HG03558 (cell line): ENCODE data around the gene CAMTA1.
"Not testable (repeated sequence)": the region's sequence is repeated elsewhere in the genome, so short reads cannot be mapped to it uniquely, and the experiment has no call there.

Source experiments
- ATAC-seq: cut with Tn5 transposase; IDR thresholded peaks from one replicate; pipeline ENCODE4 v1.9.1; 2021; ENCODE audit warnings: moderate number of reproducible peaks; ENCODE audit not compliant: unreplicated experiment; ENCODE audit errors: extremely low read depth

CAMTA1 gene

DNA sequence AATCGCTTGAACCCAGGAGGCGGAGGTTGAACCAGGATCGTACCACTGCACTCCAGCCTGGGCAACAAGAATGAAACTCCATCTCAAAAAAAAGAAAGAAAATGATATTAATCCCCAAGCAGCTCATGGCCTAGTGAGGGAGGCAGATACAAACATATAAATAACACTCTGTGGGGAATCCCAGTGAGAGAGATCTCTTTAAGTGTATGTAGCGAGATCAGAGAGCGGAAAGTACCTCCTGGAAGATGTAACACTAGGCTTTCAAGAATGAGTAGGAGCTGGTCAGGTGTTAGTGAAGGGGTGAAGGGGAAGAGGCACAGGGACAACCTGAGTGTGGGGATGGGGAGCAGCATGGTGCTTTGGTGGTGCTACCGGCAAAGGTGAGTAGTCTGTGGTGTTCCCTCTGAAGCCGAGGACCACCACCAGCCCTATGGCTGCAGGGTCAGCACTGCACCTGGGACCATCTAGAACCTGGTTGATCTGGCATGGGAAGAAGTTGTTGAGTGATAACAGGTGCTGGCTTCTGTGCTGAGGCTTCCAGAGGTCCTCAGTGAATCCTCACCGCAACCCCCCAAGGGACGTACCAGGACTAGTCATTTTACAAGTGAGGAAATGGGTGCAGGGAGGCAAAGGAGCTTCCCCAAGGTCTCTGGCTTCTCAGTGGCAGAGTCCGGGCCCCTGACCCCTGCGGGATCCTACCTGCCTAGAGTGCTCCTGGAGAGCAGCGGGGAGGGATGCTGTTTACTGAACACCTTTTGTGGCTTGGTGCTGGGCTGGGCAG lies 618.2 kb downstream of the CAMTA1 start:
- ATAC-seq: no peak

DNA sequence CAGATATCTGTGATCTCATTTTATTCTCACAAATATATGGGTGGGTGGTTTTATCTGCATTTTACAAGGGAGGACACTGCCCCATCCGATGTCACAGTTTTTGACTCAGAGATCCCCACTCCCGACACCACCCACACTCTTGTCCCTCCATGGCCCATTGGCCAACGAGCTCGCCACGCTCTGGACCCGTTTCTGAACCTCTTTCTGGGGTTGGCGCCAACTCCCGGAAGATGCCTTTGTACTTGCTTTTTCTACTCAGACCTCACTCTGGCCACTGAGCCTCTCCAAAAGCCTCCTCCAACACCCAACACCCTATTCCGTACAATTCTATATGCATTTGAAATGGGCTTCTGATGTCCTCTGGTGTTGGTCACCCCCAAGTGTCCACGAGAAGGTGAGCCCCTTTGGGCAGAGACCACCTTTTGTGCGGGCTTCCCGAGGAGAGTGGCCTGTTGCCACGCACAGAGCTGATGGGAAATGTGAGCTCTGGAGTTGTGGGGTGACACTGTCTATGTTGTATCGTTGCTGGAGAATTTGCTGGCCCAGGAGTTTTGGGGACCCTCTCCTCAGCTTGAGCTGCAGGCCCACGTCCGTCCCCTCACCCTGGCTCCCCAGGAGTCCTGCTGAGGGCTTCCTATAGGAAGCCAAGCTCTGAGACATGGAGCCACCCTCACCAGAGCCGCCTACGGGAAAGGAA lies 618.9 kb downstream of the CAMTA1 start:
- no peak for ATAC-seq

DNA sequence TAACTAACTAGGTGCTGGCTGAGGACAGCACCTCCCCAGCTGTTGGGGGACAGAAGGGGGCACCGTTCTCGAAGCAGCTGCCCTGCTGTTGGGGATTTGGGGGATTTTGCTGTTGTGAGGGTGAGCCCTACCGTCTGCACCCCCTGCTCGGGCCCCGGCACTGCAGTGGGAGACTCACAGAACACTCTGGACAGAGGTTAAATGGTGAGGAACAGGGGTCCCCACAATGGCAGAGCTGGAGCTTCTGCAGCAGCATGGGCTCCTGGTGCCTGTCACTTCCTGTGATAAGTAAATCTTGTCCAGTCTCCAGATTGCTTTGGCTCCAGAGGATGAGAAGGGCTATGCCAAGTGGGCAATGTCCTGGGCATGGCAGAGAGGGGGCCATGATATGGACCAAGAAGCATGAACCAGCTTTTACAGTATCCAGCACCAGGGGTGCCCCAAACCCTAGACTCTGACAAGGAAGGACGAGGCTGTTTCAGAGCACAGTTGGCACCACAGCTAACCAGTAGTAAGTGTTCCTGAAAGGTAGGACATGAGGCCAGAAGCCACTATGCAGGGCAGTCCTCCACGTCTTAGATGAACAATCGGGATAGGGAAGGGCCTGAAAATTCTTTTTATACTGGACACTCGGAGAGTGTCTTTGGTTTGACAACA lies 620.7 kb downstream of the CAMTA1 start:
- ATAC-seq: no peak

DNA sequence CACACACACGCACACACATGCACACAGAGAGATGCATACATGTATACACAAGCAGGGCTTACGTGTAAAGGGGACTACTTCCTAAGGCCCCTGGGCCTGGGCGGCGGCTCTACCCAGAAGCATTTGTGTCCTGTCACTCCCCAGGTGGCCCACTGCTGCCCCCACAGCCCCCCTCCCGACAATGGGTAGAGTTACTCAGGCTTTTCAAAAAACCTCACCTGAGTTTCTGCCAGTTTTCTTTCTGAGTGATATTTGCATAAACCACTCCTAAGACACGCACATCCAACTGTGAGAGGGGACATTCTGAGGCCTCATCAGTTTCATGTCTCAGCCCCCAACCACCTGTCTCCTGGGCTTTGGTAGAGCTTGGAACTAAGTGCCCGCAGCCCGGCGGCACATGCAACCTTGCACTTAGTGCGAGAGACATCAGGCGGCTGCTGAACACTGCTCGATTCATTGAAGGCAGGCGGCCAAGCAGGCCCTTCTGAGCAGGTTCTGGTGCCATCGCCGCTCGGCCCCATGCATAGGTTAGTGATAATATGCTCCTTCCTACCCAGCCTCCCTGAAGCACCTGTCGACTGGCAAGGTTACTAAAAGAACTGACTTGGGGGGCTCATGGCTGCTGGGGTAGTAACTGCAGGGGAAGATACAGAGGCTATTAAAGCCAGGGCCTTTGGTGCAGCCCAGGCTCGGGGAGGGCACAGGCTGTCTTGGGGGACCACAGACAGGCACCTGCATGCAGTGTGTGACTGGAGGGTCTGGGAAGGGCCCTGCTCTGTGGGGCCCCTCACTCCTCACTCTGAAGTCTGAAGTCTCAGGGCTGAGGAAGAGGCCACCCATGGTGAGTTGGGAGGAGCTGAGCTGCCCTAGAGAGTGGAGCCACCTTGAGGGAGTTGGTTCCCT lies 621.6 kb downstream of the CAMTA1 start:
- ATAC-seq: no peak

DNA sequence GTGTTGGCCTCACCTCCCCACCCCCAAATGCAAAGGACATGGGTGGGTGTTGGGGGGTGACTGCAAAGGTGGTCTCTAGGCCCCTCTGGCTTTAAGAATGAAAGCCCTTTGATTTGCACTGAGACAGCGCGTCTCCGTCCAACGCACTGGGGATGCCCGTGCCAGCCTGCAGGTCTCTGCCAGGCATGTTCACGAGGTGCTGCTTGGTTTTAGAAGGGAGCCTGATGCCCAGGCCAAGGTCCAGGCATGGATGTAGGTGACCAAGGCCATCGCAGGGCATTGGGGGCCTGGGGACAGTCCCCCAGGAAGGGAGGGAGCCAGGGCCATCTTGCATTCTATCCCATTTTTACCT lies 622.3 kb downstream of the CAMTA1 start:
- ATAC-seq: no peak

DNA sequence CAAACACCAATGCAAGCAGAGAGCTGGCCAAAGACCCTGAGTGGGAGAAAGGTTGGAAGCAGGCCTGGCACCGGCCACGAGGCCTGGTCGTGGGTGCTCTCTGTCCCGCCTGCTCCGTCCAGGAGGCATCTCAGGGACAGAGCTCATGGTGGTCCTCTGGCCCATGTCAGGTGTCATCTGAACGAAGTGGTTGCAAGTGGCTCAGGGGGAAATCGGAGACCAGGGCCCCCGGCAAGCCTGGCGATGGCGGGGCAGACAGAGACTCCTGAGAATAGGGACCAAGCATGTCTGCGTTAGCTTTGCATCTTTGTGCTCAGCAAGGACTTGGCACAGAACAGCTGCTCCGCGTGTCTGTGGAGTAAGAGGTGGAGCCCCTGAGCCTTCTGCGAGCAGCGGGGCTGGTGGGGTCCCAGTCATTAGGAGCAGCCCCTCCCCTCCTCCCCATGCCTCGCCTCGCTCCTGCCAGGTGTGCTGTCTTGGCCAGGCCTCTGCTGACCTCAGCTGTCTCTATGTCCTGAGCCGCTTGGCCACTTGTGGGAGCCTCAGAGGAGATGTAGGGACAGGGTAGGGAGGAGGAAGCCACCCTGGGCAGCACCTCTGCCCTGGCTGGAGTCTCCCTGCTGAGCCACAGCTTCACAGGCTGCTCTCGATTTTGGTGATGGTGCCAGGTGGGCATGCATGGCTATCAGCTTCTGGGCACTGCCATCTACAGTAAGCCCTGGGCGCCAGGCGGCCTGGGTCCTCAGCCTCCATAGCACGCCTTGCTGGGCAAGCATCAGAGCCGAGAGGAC lies 622.9 kb downstream of the CAMTA1 start:
- ATAC-seq: no peak

DNA sequence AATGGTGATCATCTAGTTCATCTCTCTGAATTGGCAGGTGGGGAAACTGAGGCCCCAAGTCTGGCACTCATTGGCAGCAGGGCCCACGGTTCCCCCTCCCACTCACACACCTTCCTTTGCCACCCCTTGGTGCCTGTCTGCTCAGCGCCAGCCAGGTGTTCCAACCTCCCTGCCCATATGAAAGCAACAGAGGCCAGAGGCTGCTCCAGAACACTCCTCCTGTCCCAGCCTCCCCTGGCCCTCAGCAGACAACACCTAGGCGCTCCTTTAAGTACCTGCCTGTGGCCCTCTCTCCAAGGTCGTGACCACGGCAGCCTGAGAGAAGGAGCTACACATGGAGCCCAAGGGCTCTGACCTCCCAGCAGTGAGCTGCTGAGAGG lies 623.5 kb downstream of the CAMTA1 start:
- no peak for ATAC-seq

DNA sequence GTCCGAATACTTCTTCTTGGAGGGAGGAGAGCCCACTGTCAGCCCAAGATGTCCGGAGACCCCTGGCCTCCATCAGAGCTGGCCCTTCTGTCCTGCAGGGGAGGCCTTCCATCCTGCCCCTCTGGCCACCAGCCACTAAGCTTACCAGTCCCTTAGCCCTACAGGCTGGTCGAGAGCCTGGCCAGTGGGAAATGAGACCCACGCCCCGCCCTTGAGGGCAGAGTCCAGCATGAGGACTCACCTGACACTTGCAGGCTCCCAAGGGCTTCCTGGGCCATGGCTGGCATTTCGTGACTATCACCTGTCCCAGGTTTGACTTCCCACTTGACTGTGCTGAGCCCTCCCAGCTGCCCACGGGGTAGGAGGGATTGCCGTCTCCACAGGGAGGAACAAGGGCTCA lies 624.0 kb downstream of the CAMTA1 start:
- no peak for ATAC-seq

DNA sequence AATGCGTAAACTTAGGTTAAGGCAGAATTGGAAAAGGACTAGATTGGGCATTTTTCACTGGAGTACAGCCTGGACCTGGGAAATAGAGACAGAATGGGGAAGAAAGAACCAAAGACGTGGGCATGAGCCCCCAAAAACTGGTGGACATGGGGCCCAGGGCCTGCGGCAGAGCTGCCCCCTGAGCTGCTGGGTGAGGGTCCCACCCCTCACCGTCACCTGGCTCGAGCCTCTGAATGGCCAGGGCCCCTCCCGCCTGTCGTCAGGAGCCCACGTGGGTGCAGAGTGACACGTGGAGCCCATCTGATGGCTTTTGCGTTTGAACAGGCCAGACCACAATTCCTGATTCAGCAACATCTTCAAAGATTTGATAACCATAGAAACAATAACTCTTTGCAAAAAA lies 624.9 kb downstream of the CAMTA1 start:
- ATAC-seq: no peak

DNA sequence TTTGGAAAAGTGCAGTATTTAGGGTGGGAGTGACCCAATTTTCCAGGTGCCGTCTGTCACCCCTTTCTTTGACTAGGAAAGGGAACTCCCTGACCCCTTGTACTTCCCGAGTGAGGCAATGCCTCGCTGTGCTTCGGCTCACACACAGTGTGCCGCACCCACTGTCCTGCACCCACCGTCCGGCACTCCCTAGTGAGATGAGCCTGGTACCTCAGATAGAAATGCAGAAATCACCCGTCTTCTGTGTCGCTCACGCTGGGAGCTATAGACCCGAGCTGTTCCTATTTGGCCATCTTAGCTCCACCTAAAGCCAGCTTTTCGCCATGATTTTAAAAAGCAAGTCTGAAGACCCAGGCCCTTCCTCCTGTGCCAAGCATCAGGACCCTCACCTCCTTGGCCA lies 632.4 kb downstream of the CAMTA1 start:
- ATAC-seq: not testable (repeated sequence)

DNA sequence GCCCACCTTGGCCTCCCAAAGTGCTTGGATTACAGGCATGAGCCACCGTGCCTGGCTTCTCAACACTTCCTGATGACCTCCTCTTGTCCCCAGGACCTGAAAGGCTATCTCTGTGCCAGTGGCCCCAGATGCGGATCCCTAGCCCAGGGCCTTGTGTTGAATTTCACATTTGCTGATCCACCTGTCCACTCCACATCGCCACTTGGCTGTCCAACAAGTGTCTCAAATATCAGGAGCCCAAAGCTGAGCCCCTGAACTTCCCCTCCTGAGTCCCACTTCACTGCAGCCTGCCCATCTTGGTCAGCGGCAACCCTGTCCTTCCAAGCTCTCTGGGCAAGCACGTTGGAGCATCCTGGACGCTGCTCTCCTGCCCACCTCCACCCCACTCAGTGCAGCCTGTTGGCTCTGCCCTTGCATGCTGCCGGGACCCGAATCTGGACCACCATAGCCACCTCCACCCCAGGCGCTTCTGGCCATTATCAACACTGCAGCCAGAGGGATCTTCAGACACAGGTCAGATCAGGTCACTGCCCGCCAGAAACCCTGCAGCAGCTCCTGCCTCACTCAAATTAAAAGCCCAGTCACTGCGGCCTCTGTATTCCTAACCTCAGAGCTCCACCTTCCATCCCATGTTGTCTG lies 633.3 kb downstream of the CAMTA1 start:
- ATAC-seq: no peak

DNA sequence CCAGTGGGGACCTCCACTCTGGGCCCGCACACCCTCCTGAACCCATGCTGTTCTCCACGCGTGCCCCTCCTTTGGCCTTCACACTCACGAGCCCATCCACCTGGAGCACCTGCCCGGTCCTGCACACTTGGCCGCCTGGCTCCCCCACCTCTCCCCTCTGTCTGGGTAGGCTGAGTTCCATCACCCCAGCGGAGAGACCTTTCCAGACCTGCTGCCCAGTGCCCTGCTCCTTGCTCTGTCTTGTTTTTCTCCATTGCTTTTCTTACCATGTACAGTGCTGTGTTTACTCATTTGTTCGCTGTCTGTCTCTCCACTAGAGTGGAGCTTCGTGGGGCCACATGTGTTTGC lies 634.8 kb downstream of the CAMTA1 start:
- ATAC-seq: no peak

DNA sequence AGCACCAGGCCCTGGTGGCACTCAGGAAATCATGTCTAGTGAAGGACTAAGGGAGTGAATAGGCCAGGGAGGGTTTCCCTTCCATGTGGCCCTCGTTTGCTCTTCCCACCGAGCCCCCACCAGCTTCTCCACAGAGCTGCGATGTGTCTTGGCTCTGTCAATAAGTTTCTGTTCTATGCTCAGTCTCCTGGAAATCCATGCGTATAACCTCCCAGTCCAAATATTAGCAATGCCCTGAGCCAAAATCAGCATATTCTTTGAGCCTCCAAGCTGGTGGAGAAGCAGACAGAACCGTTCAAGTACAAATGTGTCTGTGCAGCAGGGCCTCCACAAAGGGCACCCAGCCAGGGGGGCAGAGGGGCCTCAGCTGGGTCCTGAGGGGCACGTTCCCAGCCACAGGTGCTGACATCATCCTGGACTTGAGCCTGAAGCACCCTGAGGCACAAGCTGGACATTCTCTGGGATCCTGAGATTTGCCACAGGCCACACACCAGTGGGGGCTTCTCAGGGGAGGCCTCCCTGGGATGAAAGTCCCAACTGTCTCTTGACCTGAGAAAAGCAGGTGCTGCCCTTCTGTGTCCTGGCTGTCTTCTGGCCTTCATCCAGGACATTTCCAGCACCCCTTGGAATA lies 635.3 kb downstream of the CAMTA1 start:
- no peak for ATAC-seq

DNA sequence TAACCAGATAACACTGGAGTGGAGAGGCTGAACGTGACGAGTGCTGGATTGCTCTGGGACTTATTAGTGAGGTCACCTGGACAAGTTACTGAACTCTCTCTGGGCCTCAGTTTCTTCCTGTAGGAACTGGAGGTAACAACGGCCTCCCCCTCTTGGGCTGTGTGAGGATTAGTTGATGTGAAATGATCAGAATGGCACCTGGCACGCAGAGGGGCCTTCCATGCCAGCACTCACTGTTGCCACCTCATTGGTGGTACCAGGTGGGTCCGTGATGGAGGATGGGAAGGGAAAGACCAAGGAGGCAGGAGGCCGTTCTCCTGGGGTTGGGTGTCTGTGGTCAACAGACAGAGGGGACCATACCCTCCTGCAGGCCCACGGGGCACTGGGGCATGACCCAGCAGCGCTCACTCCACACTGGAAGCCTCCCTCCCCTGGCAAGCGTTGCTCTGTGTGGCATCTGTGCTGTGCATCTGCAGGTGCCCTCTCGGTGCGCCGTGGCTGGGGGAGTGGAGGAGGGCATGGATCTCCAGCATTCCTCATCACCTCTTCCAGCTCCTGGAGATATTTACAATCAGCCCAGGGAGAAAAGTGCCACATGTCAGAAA lies 636.3 kb downstream of the CAMTA1 start:
- ATAC-seq: no peak

DNA sequence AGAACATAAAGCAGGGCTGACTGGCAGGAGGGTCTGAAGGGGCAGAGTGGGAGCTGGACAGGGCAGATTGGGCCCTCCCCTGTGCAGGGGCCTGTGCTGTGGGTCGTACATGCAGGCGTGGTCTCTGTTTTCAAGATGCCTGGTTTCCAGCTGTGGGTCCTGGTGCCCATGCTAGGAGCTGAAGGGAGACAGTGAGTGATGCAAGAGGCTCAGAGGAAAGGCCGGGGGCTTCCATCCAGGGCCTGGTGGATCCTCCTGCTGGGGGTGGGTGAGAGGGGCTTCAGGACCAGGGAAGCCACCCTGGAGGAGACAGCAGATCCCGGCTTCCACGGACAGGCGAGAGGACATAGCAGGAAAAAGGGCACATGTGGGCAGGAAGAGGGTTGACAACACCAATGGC lies 636.8 kb downstream of the CAMTA1 start:
- ATAC-seq: no peak

DNA sequence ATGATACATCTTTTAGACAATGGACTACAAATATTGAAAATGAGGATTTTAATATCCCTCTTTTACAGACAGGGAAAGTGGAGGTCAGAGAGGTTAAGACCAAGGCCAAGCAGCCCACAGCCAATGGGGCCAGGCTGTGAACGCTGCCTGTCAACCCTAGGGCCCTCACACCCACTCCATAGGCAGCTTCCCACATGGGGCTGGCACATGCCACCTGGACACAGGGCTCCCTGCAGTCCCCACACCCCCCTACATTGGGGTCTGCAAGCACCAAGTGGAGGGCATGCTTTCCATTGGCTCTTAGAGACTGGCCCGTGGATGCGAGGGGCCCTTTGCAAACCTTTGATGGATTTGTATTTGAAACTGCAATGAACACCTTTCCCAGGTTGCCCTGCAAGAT lies 637.3 kb downstream of the CAMTA1 start:
- no peak for ATAC-seq

DNA sequence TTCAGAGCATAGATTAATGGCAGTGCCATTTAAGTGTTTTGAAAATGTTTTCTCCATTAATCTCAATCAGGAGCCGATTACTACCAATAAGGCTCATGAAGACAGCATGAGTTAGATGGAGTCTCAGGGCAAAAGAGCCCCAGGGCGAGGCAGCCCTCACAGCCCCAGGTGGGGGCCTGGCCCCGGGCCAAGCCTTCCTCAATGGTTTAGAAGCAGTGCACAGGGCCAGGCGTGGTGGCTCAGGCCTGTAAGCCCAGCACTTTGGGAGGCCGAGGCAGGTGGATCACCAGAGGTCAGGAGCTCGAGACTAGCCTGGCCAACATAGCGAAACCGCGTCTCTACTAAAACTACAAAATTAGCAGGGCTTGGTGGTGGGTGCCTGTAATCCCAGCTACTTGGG lies 637.7 kb downstream of the CAMTA1 start:
- no peak for ATAC-seq

DNA sequence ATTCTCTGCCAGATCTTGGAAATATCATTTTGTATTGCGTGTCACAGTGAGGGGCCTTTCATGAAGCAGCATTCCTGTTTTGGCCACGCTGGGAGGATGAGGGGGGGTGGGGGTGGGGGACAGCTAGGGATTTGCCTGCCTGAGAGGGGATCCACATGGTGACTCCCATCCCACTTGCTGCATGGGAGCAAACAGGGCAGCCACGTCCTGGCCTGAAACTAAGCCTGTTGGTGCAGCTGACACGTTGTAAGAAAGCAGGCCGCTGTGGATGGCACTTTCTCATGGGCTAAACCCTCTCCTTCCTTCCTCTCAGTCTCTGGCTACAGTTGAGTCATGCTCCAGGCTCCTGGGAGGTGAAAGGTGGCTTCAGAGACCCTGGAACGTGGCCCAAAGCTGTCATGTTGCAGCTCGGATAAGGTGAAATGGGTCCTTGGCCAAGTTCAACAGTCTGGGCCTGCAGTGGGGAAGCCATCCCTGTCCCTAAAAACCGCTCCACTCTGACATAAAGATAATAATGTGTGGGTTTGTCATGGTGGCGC lies 639.2 kb downstream of the CAMTA1 start:
- ATAC-seq: no peak
